ENCODE data around the gene RALGAPA1.

DNA sequence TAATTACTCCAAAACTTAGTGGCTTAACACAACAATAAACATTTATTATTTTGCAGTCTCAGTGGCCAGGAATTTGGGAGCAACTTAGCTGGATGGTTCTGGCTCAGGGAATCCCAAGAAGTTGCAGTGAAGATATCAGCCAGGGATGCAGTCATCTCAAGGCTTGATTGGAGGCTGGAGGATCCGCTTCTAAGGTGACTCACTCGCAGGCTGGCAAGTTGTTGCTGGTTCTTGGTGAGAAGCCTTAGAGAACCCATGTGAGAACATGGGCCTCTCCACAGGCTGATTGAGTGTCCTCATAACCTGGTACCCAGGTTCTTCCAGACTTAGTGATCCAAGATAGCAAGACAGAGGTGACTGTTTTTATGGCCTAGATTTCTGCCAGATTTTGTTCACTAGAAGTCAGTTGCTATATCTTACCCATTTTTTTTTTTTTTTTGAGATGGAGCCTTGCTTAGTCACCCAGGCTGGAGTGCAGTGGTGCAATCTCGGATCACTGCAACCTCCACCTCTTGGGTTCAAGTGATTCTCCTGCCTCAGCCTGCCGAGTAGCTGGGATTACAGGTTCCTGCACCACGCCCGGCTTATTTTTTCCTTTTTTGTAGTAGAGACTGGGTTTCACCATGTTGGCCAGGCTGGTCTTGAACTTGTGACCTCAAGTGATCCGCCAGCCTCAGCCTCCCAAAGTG, 49.6 kb upstream of the RALGAPA1 start:
- TF ChIP-seq CTCF (IDR thresholded peaks at IDR 0.05; ENCODE audit: low read depth, low read length), result no peak
- TF ChIP-seq EZH2phosphoT487 (IDR thresholded peaks at IDR 0.05; ENCODE audit: low read depth), result no peak
